Heart left ventricle (tissue), 16 donors: ENCODE measurements around the gene HIPK4. TPM values are rescaled to one million over a fixed set of nuclear protein-coding genes. Genes with fewer than 3 reads are reported as not detected.
A peak's percentile ranks its signal among the peaks of the same experiment; 100 is the strongest.

Source experiments
- ATAC-seq, 4 donors: fragments of 200-7000 bp; cut with Tn5 transposase; one replicate each; pipeline ENCODE4 v1.9.1; 2020 to 2022; ENCODE audit warnings: moderate library complexity in 4 of 4, mild to moderate bottlenecking in 3 of 4, moderate number of reproducible peaks in 1 of 4
- DNase-seq, 5 donors: peaks; one replicate each; pipeline ENCODE4 v3.0.0-alpha.2; 2020
- H3K27ac ChIP-seq, 12 donors: fragments of 200-600 bp; sonication (generic) in 4 of 12; one replicate each; pipeline versions ENCODE4 v1.5.0 to v1.8.0; 2016 to 2022; ENCODE audit warnings: mild to moderate bottlenecking in 2 of 12
- H3K27me3 ChIP-seq, 9 donors: fragments of 200-600 bp; sonication (generic) in 2 of 9; one replicate each; pipeline versions ENCODE4 v1.5.1 to v1.8.0; 2016 to 2022; ENCODE audit warnings: mild to moderate bottlenecking in 3 of 9
- H3K36me3 ChIP-seq, 9 donors: fragments of 200-600 bp; sonication (generic) in 2 of 9; one replicate each; pipeline versions ENCODE4 v1.5.0 to v1.8.0; 2018 to 2022; ENCODE audit warnings: mild to moderate bottlenecking in 2 of 9
- H3K4me1 ChIP-seq, 12 donors: fragments of 200-600 bp; sonication (generic) in 4 of 12; one replicate each; pipeline versions ENCODE4 v1.5.0 to v1.8.0; 2016 to 2022; ENCODE audit warnings: mild to moderate bottlenecking in 3 of 12
- H3K4me3 ChIP-seq, 12 donors: fragments of 200-600 bp; sonication (generic) in 4 of 12; one replicate each; pipeline versions ENCODE4 v1.5.0 to v1.8.0; 2017 to 2022; ENCODE audit warnings: mild to moderate bottlenecking in 9 of 12, moderate library complexity in 4 of 12
- H3K9me3 ChIP-seq, 12 donors: fragments of 200-600 bp; sonication (generic) in 4 of 12; one replicate each; pipeline versions ENCODE4 v1.5.0 to v1.8.0; 2016 to 2022; ENCODE audit warnings: mild to moderate bottlenecking in 1 of 12
- CTCF ChIP-seq, 12 donors: fragments of 200-600 bp; sonication (generic) in 4 of 12; IDR thresholded peaks; one replicate each; pipeline versions ENCODE4 v1.5.0 to v1.8.0; 2018 to 2022; ENCODE audit warnings: antibody characterized with exemption in 12 of 12, mild to moderate bottlenecking in 5 of 12
- POLR2A ChIP-seq, 2 donors: fragments of 450-650 bp; IDR thresholded peaks; one replicate each; pipeline ENCODE4 v1.6.1; 2017; ENCODE audit warnings: antibody characterized with exemption in 2 of 2, mild to moderate bottlenecking in 2 of 2, moderate library complexity in 2 of 2
- WGBS, 4 donors: extraction: QIAGEN DNeasy Blood & Tissue Kit in 2 of 4; methylation state at CpG; one replicate each; pipeline versions ENCODE4 v1.1.5 to v1.1.7; 2013 to 2018; 5-methylcytosine and 5-hydroxymethylcytosine counted together
- intact Hi-C, 10 donors: fragments of 100-400 bp; cut with DNase I; formaldehyde crosslinking; loops; one replicate each; pipeline versions ENCODE4 v1.11.1 to v1.14.2; 2022
- polyA plus RNA-seq, 2 donors: library from polyadenylated mRNA; stranded (reverse); fragments of 200-250 nt; gene quantifications; one replicate each; pipeline ENCODE4 v1.2.3, GENCODE V29; 2013
- total RNA-seq, 9 donors: library from RNA; depleted of rRNA in 2 of 9; stranded (reverse); fragments of >200 nt in 2 of 9; fragmentation: NEBNext Ultra II Directional in 3 of 9; extraction: Animal tissue kit (Norgen Biotek cat#: 25700) in 3 of 9; gene quantifications; one replicate each; pipeline versions ENCODE4 v1.1.0 to v1.2.4, GENCODE V29; 2016 to 2023
- donor health status: ischemic (EF 13 %, LVEDD 7.1; RV severe dilation, severe dysfunction).
- donor health status: healthy with polysubstance abuse.
- donor health status: DM: no; HTN: yes; CAD: no.
- donor health status: DM: no; HTN: no; CAD: no.
- donor health status: ischemic (EF 25% LVEDD 6.9; RV normal size, moderate dysfunction).
- donor health status: ischemic (EF 25% LVEDD 5.7; RV mildly dilated, moderate dysfunction).
- donor health status: healthy.
- donor health status: DM: yes; HTN: yes; CAD: no.
- donor health status: ischemic (EF 35%, LVEDD 5.7; RV mildly dilated, moderate dysfunction).
- donor health status: nonischemic (EF 11% LVEDD 7.7; RV severe dilation, severe dysfunction).
- donor health status: DM: yes; HTN: yes; CAD: no.
- donor health status: PGD.
- donor health status: ischemic (EF 29% LVEDD 5.4; RV normal size, mild dysfunction).
- donor health status: nonischemic (EF 23%, LVEDD 6.1; RV moderate dilation, normal function).

HIPK4 gene
- total and polyA plus RNA-seq, 11 donors = 0.07 to 0.14 (median 0.12) TPM; not detected in 6

- WGBS, 4 donors = 89 to 94% (median 91%) methylated on average over 25 to 41 of the region's 41 CpGs
- H3K27ac ChIP-seq = no peak overlapping the region
- intact Hi-C loops = no loop called here
- no peak for TF ChIP-seq POLR2A (IDR thresholded peaks at IDR 0.05)
- TF ChIP-seq CTCF (IDR thresholded peaks at IDR 0.05) = no peak
- DNase-seq (no peak), ATAC-seq (no peak)
- no peaks in the 10 kb centered on the region for H3K4me1 ChIP-seq
- H3K4me3 ChIP-seq = no peak overlapping the region
- H3K36me3 ChIP-seq = peaks cover 0 to 8% (median 0%) of the 10 kb centered on the region in 9 donors
- H3K9me3 ChIP-seq = no peaks in the 10 kb centered on the region
- H3K27me3 ChIP-seq = no peaks in the 10 kb centered on the region
These were observed 4.2 kb upstream of the HIPK4 start for GRCh38 chr19:40393894-40394815.

GRCh38 chr19:40392894-40393517, 3.0 kb upstream of the HIPK4 start:
- intact Hi-C loops = no loop called here
- Histone ChIP-seq H3K4me3 (no peak overlapping the region), H3K9me3 (no peaks in the 10 kb centered on the region), H3K36me3 (peaks cover 0 to 8% (median 0%) of the 10 kb centered on the region in 9 donors), H3K27me3 (no peaks in the 10 kb centered on the region), H3K27ac (no peak overlapping the region), H3K4me1 (no peaks in the 10 kb centered on the region)
- no peak for DNase-seq
- TF ChIP-seq POLR2A (IDR thresholded peaks at IDR 0.05) = no peak
- peak in 8 of 12 donors; percentile 9 to 35 (median 18) for TF ChIP-seq CTCF (IDR thresholded peaks at IDR 0.05)
- ATAC-seq = peak in 1 of 4 donors; percentile 35
- 43 to 66% (median 54%) methylated on average over 9 of the region's 9 CpGs for WGBS, 4 donors

DNA sequence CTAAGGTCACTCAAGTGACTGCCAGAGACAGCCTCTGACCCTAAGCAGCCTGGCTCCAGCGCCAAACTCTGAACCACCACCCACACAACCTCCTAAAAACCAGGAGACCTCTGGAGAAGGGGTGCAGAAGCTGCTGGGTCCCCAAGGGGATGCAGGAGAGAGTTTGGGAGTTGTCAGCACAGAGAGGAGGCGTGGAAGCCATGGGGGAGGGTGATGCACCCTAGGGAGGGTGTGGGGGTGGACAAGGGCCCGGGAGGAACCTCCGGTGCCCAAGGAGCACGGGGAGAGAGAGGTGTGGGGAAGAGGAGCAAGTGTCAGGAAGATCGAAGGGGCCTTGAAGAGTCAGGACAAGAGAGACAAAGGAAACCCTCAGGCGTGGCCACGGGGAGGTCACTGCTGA, 2.1 kb upstream of the HIPK4 start:
- intact Hi-C loops = no loop called here
- TF ChIP-seq CTCF (IDR thresholded peaks at IDR 0.05) = no peak
- TF ChIP-seq POLR2A (IDR thresholded peaks at IDR 0.05) = no peak
- H3K4me3 ChIP-seq = no peak overlapping the region
- no peak overlapping the region for H3K27ac ChIP-seq
- ATAC-seq (no peak), DNase-seq (no peak)
- H3K9me3 ChIP-seq = no peaks in the 10 kb centered on the region
- no peaks in the 10 kb centered on the region for H3K27me3 ChIP-seq
- peaks cover 0 to 4% (median 0%) of the 10 kb centered on the region in 9 donors for H3K36me3 ChIP-seq
- H3K4me1 ChIP-seq = no peaks in the 10 kb centered on the region
- 62 to 73% (median 73%) methylated on average over 8 of the region's 8 CpGs for WGBS, 4 donors

- Histone ChIP-seq H3K4me3 (no peak overlapping the region), H3K27me3 (no peaks in the 10 kb centered on the region), H3K4me1 (no peaks in the 10 kb centered on the region), H3K27ac (no peak overlapping the region), H3K9me3 (no peaks in the 10 kb centered on the region), H3K36me3 (no peaks in the 10 kb centered on the region)
- ATAC-seq (no peak), DNase-seq (no peak)
- TF ChIP-seq POLR2A (IDR thresholded peaks at IDR 0.05) (no peak), CTCF (IDR thresholded peaks at IDR 0.05) (no peak)
- intact Hi-C loops = no loop called here
- 95 to 97% (median 96%) methylated on average over 31 to 33 of the region's 33 CpGs for WGBS, 4 donors
These were observed 437 bp downstream of the HIPK4 start for GRCh38 chr19:40389404-40390083.
